Loucy (cell line): ENCODE results near the gene RGS16.

Source experiments
- H2AFZ ChIP-seq: fragments of 200-600 bp; sonication (generic); 2 replicates; pipeline ENCODE4 v1.6.0; 2016; ENCODE audit warnings: antibody characterized with exemption, mild to moderate bottlenecking, low read length, moderate library complexity
- H3F3A ChIP-seq: fragments of 200-600 bp; 2 replicates; pipeline ENCODE4 v1.6.0; 2016; ENCODE audit warnings: antibody characterized with exemption, low read depth, mild to moderate bottlenecking
- H3K27me3 ChIP-seq: fragments of 200-600 bp; sonication (generic); 2 replicates; pipeline ENCODE4 v1.6.1; 2014; ENCODE audit warnings: low read length, mild to moderate bottlenecking; ENCODE audit not compliant: insufficient read depth, poor library complexity, severe bottlenecking
- H3K36me3 ChIP-seq: fragments of 200-600 bp; sonication (generic); 2 replicates; pipeline ENCODE4 v1.6.1; 2016; ENCODE audit warnings: low read length; ENCODE audit not compliant: insufficient read depth
- H3K4me1 ChIP-seq: fragments of 200-600 bp; sonication (generic); 2 replicates; pipeline ENCODE4 v1.5.1; 2014; ENCODE audit warnings: low read length, mild to moderate bottlenecking; ENCODE audit not compliant: insufficient read depth, poor library complexity, severe bottlenecking
- H3K4me2 ChIP-seq: fragments of 200-600 bp; sonication (generic); 2 replicates; pipeline ENCODE4 v1.6.0; 2014; ENCODE audit warnings: antibody characterized with exemption, low read length, low read depth, mild to moderate bottlenecking; ENCODE audit not compliant: poor library complexity, severe bottlenecking
- H3K4me3 ChIP-seq: fragments of 200-600 bp; sonication (generic); 2 replicates; pipeline ENCODE4 v1.5.1; 2014; ENCODE audit warnings: low read length, mild to moderate bottlenecking, mixed read lengths; ENCODE audit not compliant: poor library complexity, severe bottlenecking
- H3K79me2 ChIP-seq: fragments of 200-600 bp; sonication (generic); 2 replicates; pipeline ENCODE4 v1.6.1; 2014; ENCODE audit warnings: low read length; ENCODE audit not compliant: insufficient read depth
- H3K9ac ChIP-seq: fragments of 200-600 bp; sonication (generic); 2 replicates; pipeline ENCODE4 v1.6.0; 2014; ENCODE audit warnings: mild to moderate bottlenecking, low read depth, low read length, moderate library complexity; ENCODE audit not compliant: poor library complexity, severe bottlenecking
- H3K9me2 ChIP-seq: fragments of 200-600 bp; sonication (generic); replicated peaks from 2 replicates; pipeline ENCODE4 v1.6.1; 2016; ENCODE audit warnings: low read depth, low read length, mixed read lengths
- H3K9me3 ChIP-seq: fragments of 200-600 bp; sonication (generic); 2 replicates; pipeline ENCODE4 v1.6.1; 2014; ENCODE audit warnings: mild to moderate bottlenecking, antibody characterized with exemption, low read length, low read depth; ENCODE audit not compliant: insufficient read depth
- H4K20me1 ChIP-seq: fragments of 200-600 bp; sonication (generic); 2 replicates; pipeline ENCODE4 v1.6.0; 2014; ENCODE audit warnings: antibody characterized with exemption, low read length, mild to moderate bottlenecking; ENCODE audit not compliant: insufficient read depth, poor library complexity, severe bottlenecking
- EZH2phosphoT487 ChIP-seq: fragments of 200-600 bp; IDR thresholded peaks from 2 replicates; pipeline ENCODE4 v1.6.1; 2018; ENCODE audit warnings: antibody characterized with exemption, mild to moderate bottlenecking, moderate library complexity, borderline replicate concordance
- TF ChIP-seq, protein P1 (sequence below): fragments of 200-600 bp; sonication (generic); conservative IDR thresholded peaks from 2 replicates; pipeline ENCODE4 v1.5.1; 2014; ENCODE audit warnings: mild to moderate bottlenecking, antibody characterized with exemption, low read length

The RGS16 gene

DNA sequence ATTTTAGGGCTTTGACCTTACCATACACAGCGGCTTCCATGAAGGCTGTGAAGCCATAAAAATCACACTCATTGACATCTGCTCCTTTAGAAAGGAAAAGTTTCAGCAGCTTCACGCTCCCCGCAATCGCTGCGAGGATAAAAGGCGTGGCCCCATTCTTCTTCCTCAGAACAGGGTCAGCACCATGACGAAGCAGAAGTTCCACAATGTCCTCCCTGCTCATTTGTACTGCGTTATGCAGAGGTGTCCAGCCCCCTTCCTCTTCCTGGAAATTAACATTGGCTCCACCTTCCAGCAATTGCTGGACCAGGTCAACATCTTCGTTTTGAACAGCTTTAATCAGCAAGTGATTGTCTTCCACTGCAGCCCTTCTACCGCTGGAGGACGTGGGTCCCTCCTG lies 17.8 kb downstream of the RGS16 start:
- Histone ChIP-seq H4K20me1 (no peaks in the 10 kb centered on the region), H2AFZ (no peak overlapping the region), H3K36me3 (no peaks in the 10 kb centered on the region), H3K9me2 (no peaks in the 10 kb centered on the region), H3K4me3 (no peak overlapping the region), H3F3A (no peaks in the 10 kb centered on the region), H3K4me1 (peaks cover 40% of the 10 kb centered on the region), H3K9me3 (no peaks in the 10 kb centered on the region), H3K79me2 (0 out of 2 replicates have a peak, but pooled peaks cover 4% of the 10 kb centered on the region), H3K4me2 (no peak overlapping the region), H3K9ac (no peak overlapping the region), H3K27me3 (no peaks in the 10 kb centered on the region)
- TF ChIP-seq EZH2phosphoT487, result no peak
- TF ChIP-seq, protein P1, sequence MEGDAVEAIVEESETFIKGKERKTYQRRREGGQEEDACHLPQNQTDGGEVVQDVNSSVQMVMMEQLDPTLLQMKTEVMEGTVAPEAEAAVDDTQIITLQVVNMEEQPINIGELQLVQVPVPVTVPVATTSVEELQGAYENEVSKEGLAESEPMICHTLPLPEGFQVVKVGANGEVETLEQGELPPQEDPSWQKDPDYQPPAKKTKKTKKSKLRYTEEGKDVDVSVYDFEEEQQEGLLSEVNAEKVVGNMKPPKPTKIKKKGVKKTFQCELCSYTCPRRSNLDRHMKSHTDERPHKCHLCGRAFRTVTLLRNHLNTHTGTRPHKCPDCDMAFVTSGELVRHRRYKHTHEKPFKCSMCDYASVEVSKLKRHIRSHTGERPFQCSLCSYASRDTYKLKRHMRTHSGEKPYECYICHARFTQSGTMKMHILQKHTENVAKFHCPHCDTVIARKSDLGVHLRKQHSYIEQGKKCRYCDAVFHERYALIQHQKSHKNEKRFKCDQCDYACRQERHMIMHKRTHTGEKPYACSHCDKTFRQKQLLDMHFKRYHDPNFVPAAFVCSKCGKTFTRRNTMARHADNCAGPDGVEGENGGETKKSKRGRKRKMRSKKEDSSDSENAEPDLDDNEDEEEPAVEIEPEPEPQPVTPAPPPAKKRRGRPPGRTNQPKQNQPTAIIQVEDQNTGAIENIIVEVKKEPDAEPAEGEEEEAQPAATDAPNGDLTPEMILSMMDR, result no peak

DNA sequence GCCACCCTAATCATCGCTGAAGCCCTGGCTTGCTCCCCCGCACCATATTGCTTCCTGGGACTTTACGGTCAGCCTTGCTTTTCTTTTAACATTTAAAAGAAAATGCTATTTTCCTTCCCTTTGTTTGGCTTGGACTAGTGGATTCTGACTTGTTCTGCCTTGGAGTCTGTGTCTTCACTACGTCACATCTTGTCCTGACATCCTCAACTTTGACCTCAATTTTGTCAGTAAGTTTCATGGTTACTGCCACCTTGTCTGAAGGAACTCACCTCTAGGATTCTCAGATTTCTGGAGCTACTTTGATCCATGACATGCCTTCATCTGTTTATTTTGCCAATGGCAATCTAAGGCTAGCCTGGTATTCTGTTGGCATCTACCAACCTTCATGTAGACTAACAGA lies 19.4 kb downstream of the RGS16 start:
- Histone ChIP-seq H3K4me3 (no peak overlapping the region), H4K20me1 (no peaks in the 10 kb centered on the region), H3K27me3 (no peaks in the 10 kb centered on the region), H3K4me2 (peak overlapping the region; percentile 41), H3K4me1 (peaks cover 40% of the 10 kb centered on the region), H3K36me3 (no peaks in the 10 kb centered on the region), H3F3A (no peaks in the 10 kb centered on the region), H3K9me2 (no peaks in the 10 kb centered on the region), H3K9ac (no peak overlapping the region), H2AFZ (no peak overlapping the region), H3K9me3 (no peaks in the 10 kb centered on the region), H3K79me2 (0 out of 2 replicates have a peak, but pooled peaks cover 4% of the 10 kb centered on the region)
- TF ChIP-seq, protein P1, result no peak
- no peak for TF ChIP-seq EZH2phosphoT487

DNA sequence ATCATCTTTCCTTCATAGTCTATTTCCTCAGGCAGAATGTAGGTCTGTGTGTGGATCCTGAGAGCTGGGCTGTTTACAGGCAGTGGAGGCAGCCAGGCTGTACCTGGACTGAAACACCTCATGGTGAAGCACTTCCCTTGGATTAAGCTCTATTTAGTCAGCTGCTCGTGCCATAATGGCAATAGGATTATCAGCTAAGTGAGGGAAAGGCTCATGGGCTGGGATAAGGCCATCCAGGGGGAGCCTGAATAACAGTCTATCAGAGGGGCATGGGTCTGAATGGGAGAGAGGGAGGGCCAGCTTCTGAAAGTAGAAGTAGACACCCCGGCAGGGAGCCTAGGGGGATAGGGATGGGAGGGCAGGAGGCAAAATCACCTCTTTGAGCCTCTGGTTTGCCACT lies 23.5 kb downstream of the RGS16 start:
- H3K79me2 ChIP-seq, result no peaks in the 10 kb centered on the region
- no peaks in the 10 kb centered on the region for H3F3A ChIP-seq
- H3K36me3 ChIP-seq, result no peaks in the 10 kb centered on the region
- peaks cover 24% of the 10 kb centered on the region for H3K4me1 ChIP-seq
- no peaks in the 10 kb centered on the region for H3K9me3 ChIP-seq
- H3K4me3 ChIP-seq, result no peak overlapping the region
- no peak overlapping the region for H2AFZ ChIP-seq
- no peak overlapping the region for H3K9ac ChIP-seq
- H4K20me1 ChIP-seq, result no peaks in the 10 kb centered on the region
- H3K9me2 ChIP-seq, result no peaks in the 10 kb centered on the region
- H3K27me3 ChIP-seq, result no peaks in the 10 kb centered on the region
- H3K4me2 ChIP-seq, result no peak overlapping the region
- no peak for TF ChIP-seq EZH2phosphoT487
- TF ChIP-seq, protein P1, result no peak
